Stimulated activated CD4-positive, alpha-beta T cell treated with anti-CD3 and anti-CD28 coated beads, Interleukin-15, amount 100 ng/mL, for 24 hours (primary cell): ENCODE results near the gene DDX20.

Source experiments
- DNase-seq: peaks from one replicate; pipeline ENCODE4 v3.0.0-alpha.2; 2020

DDX20 gene

GRCh38 chr1:111755331-111756123, at the start of gene DDX20:
Gene DDX20, plus strand, starts transcription at chr1:111755901. Its CDS starts 24 bp downstream, at chr1:111755925.
- peak; percentile 95 for DNase-seq

- DNase-seq: no peak
These were observed 48.8 kb upstream of the DDX20 start for GRCh38 chr1:111706921-111707320.

GRCh38 chr1:111707906-111708305, 47.8 kb upstream of the DDX20 start:
- no peak for DNase-seq

- no peak for DNase-seq
These were observed 45.7 kb upstream of the DDX20 start for GRCh38 chr1:111709986-111710385.

- DNase-seq: no peak
These were observed 39.4 kb upstream of the DDX20 start for GRCh38 chr1:111716333-111716732.

GRCh38 chr1:111717450-111717849, 38.3 kb upstream of the DDX20 start:
- DNase-seq: no peak

GRCh38 chr1:111719135-111719534, 36.6 kb upstream of the DDX20 start:
- no peak for DNase-seq

GRCh38 chr1:111719674-111720132, 36.0 kb upstream of the DDX20 start:
- DNase-seq: no peak

- DNase-seq: no peak
These were observed 35.3 kb upstream of the DDX20 start for GRCh38 chr1:111720274-111720976.

GRCh38 chr1:111720977-111721786, 34.5 kb upstream of the DDX20 start:
- DNase-seq: no peak

- no peak for DNase-seq
These were observed 32.5 kb upstream of the DDX20 start for GRCh38 chr1:111723091-111723806.

- no peak for DNase-seq
These were observed 31.8 kb upstream of the DDX20 start for GRCh38 chr1:111723871-111724270.

- DNase-seq: no peak
These were observed 30.5 kb upstream of the DDX20 start for GRCh38 chr1:111725192-111725591.

- no peak for DNase-seq
These were observed 28.6 kb upstream of the DDX20 start for GRCh38 chr1:111727056-111727455.

GRCh38 chr1:111729271-111729921, 26.3 kb upstream of the DDX20 start:
- DNase-seq: no peak

GRCh38 chr1:111729946-111730681, 25.6 kb upstream of the DDX20 start:
- DNase-seq: no peak

- DNase-seq: no peak
These were observed 25.0 kb upstream of the DDX20 start for GRCh38 chr1:111730706-111731105.

- no peak for DNase-seq
These were observed 23.7 kb upstream of the DDX20 start for GRCh38 chr1:111731956-111732355.

GRCh38 chr1:111732718-111733117, 23.0 kb upstream of the DDX20 start:
- no peak for DNase-seq

- DNase-seq: no peak
These were observed 22.3 kb upstream of the DDX20 start for GRCh38 chr1:111733183-111733991.

GRCh38 chr1:111733992-111734341, 21.7 kb upstream of the DDX20 start:
- DNase-seq: no peak
